ENCODE data around the gene ADAM12.

The ADAM12 gene

GRCh38 chr10:126387931-126388911, at the start of gene ADAM12:
Gene ADAM12 (minus strand): TSS chr10:126388477. CDS start chr10:126388145, 332 bp downstream.
- Histone ChIP-seq H3K9ac (ENCODE audit: low read length in 2 of 2) (no peak within 1 kb of the TSS), H3K27ac (ENCODE audit: low read length) (no peak within 1 kb of the TSS), H3K4me3 (ENCODE audit: low read length in 2 of 2) (peak within 1 kb of the TSS; percentile 27 to 60), H3K36me3 (ENCODE audit: control insufficient read depth in 2 of 2, insufficient read depth in 2 of 2, low read length in 2 of 2) (no peaks in the 10 kb centered on the region), H3K4me1 (ENCODE audit: control insufficient read depth, insufficient read depth, low read length) (peaks cover 11% of the 10 kb centered on the region), H3K27me3 (ENCODE audit: control insufficient read depth in 1 of 2, insufficient read depth in 2 of 2, low read length in 2 of 2) (peaks cover 7 to 20% of the 10 kb centered on the region in 2 donors), H3K9me3 (ENCODE audit: control insufficient read depth in 2 of 2, low read length in 2 of 2) (peaks cover 0 to 2% of the 10 kb centered on the region in 2 donors)

- Histone ChIP-seq H3K27me3 (ENCODE audit: control insufficient read depth in 1 of 2, insufficient read depth in 2 of 2, low read length in 2 of 2) (peaks cover 2 to 3% of the 10 kb centered on the region in 2 donors), H3K36me3 (ENCODE audit: control insufficient read depth in 2 of 2, insufficient read depth in 2 of 2, low read length in 2 of 2) (no peaks in the 10 kb centered on the region), H3K9ac (ENCODE audit: low read length in 2 of 2) (no peak overlapping the region), H3K9me3 (ENCODE audit: control insufficient read depth in 2 of 2, low read length in 2 of 2) (peaks cover 8% of the 10 kb centered on the region in 2 donors), H3K4me1 (ENCODE audit: control insufficient read depth, insufficient read depth, low read length) (no peaks in the 10 kb centered on the region), H3K4me3 (ENCODE audit: low read length in 2 of 2) (no peak overlapping the region), H3K27ac (ENCODE audit: low read length) (no peak overlapping the region)
These were observed 49.5 kb upstream of the ADAM12 start for GRCh38 chr10:126437635-126438406.

- Histone ChIP-seq H3K4me1 (ENCODE audit: control insufficient read depth, insufficient read depth, low read length) (no peaks in the 10 kb centered on the region), H3K27ac (ENCODE audit: low read length) (no peak overlapping the region), H3K9ac (ENCODE audit: low read length in 2 of 2) (no peak overlapping the region), H3K36me3 (ENCODE audit: control insufficient read depth in 2 of 2, insufficient read depth in 2 of 2, low read length in 2 of 2) (no peaks in the 10 kb centered on the region), H3K9me3 (ENCODE audit: control insufficient read depth in 2 of 2, low read length in 2 of 2) (peaks cover 8% of the 10 kb centered on the region in 2 donors), H3K4me3 (ENCODE audit: low read length in 2 of 2) (no peak overlapping the region), H3K27me3 (ENCODE audit: control insufficient read depth in 1 of 2, insufficient read depth in 2 of 2, low read length in 2 of 2) (peaks cover 2 to 3% of the 10 kb centered on the region in 2 donors)
These were observed 46.0 kb upstream of the ADAM12 start for GRCh38 chr10:126434235-126434634.

GRCh38 chr10:126433351-126433750, 45.1 kb upstream of the ADAM12 start:
- Histone ChIP-seq H3K27ac (ENCODE audit: low read length) (no peak overlapping the region), H3K9ac (ENCODE audit: low read length in 2 of 2) (no peak overlapping the region), H3K4me1 (ENCODE audit: control insufficient read depth, insufficient read depth, low read length) (no peaks in the 10 kb centered on the region), H3K9me3 (ENCODE audit: control insufficient read depth in 2 of 2, low read length in 2 of 2) (peaks cover 0 to 4% of the 10 kb centered on the region in 2 donors), H3K4me3 (ENCODE audit: low read length in 2 of 2) (no peak overlapping the region), H3K27me3 (ENCODE audit: control insufficient read depth in 1 of 2, insufficient read depth in 2 of 2, low read length in 2 of 2) (peaks cover 2 to 3% of the 10 kb centered on the region in 2 donors), H3K36me3 (ENCODE audit: control insufficient read depth in 2 of 2, insufficient read depth in 2 of 2, low read length in 2 of 2) (no peaks in the 10 kb centered on the region)

GRCh38 chr10:126432507-126432906, 44.2 kb upstream of the ADAM12 start:
- Histone ChIP-seq H3K9me3 (ENCODE audit: control insufficient read depth in 2 of 2, low read length in 2 of 2) (peaks cover 0 to 4% of the 10 kb centered on the region in 2 donors), H3K36me3 (ENCODE audit: control insufficient read depth in 2 of 2, insufficient read depth in 2 of 2, low read length in 2 of 2) (no peaks in the 10 kb centered on the region), H3K27me3 (ENCODE audit: control insufficient read depth in 1 of 2, insufficient read depth in 2 of 2, low read length in 2 of 2) (peaks cover 0 to 3% of the 10 kb centered on the region in 2 donors), H3K4me1 (ENCODE audit: control insufficient read depth, insufficient read depth, low read length) (no peaks in the 10 kb centered on the region), H3K9ac (ENCODE audit: low read length in 2 of 2) (no peak overlapping the region), H3K27ac (ENCODE audit: low read length) (no peak overlapping the region), H3K4me3 (ENCODE audit: low read length in 2 of 2) (no peak overlapping the region)

GRCh38 chr10:126431816-126432215, 43.5 kb upstream of the ADAM12 start:
- Histone ChIP-seq H3K4me1 (ENCODE audit: control insufficient read depth, insufficient read depth, low read length) (no peaks in the 10 kb centered on the region), H3K36me3 (ENCODE audit: control insufficient read depth in 2 of 2, insufficient read depth in 2 of 2, low read length in 2 of 2) (no peaks in the 10 kb centered on the region), H3K9ac (ENCODE audit: low read length in 2 of 2) (no peak overlapping the region), H3K4me3 (ENCODE audit: low read length in 2 of 2) (no peak overlapping the region), H3K27me3 (ENCODE audit: control insufficient read depth in 1 of 2, insufficient read depth in 2 of 2, low read length in 2 of 2) (peaks cover 2 to 3% of the 10 kb centered on the region in 2 donors), H3K27ac (ENCODE audit: low read length) (no peak overlapping the region), H3K9me3 (ENCODE audit: control insufficient read depth in 2 of 2, low read length in 2 of 2) (peaks cover 0 to 4% of the 10 kb centered on the region in 2 donors)

GRCh38 chr10:126430512-126430911, 42.2 kb upstream of the ADAM12 start:
- Histone ChIP-seq H3K4me1 (ENCODE audit: control insufficient read depth, insufficient read depth, low read length) (no peaks in the 10 kb centered on the region), H3K4me3 (ENCODE audit: low read length in 2 of 2) (no peak overlapping the region), H3K27ac (ENCODE audit: low read length) (no peak overlapping the region), H3K27me3 (ENCODE audit: control insufficient read depth in 1 of 2, insufficient read depth in 2 of 2, low read length in 2 of 2) (peaks cover 2 to 3% of the 10 kb centered on the region in 2 donors), H3K36me3 (ENCODE audit: control insufficient read depth in 2 of 2, insufficient read depth in 2 of 2, low read length in 2 of 2) (no peaks in the 10 kb centered on the region), H3K9me3 (ENCODE audit: control insufficient read depth in 2 of 2, low read length in 2 of 2) (peaks cover 0 to 3% of the 10 kb centered on the region in 2 donors), H3K9ac (ENCODE audit: low read length in 2 of 2) (no peak overlapping the region)

- H3K9ac ChIP-seq (ENCODE audit: low read length in 2 of 2) = no peak overlapping the region
- peaks cover 0 to 2% of the 10 kb centered on the region in 2 donors for H3K27me3 ChIP-seq (ENCODE audit: control insufficient read depth in 1 of 2, insufficient read depth in 2 of 2, low read length in 2 of 2)
- no peaks in the 10 kb centered on the region for H3K36me3 ChIP-seq (ENCODE audit: control insufficient read depth in 2 of 2, insufficient read depth in 2 of 2, low read length in 2 of 2)
- H3K9me3 ChIP-seq (ENCODE audit: control insufficient read depth in 2 of 2, low read length in 2 of 2) = peaks cover 0 to 7% of the 10 kb centered on the region in 2 donors
- no peak overlapping the region for H3K27ac ChIP-seq (ENCODE audit: low read length)
- no peak overlapping the region for H3K4me3 ChIP-seq (ENCODE audit: low read length in 2 of 2)
- no peaks in the 10 kb centered on the region for H3K4me1 ChIP-seq (ENCODE audit: control insufficient read depth, insufficient read depth, low read length)
These were observed 41.0 kb upstream of the ADAM12 start for GRCh38 chr10:126429275-126429674.

GRCh38 chr10:126425489-126426065, 37.3 kb upstream of the ADAM12 start:
- Histone ChIP-seq H3K27ac (ENCODE audit: low read length) (no peak overlapping the region), H3K36me3 (ENCODE audit: control insufficient read depth in 2 of 2, insufficient read depth in 2 of 2, low read length in 2 of 2) (no peaks in the 10 kb centered on the region), H3K4me1 (ENCODE audit: control insufficient read depth, insufficient read depth, low read length) (no peaks in the 10 kb centered on the region), H3K9me3 (ENCODE audit: control insufficient read depth in 2 of 2, low read length in 2 of 2) (peaks cover 0 to 13% of the 10 kb centered on the region in 2 donors), H3K9ac (ENCODE audit: low read length in 2 of 2) (no peak overlapping the region), H3K4me3 (ENCODE audit: low read length in 2 of 2) (peak overlapping the region; percentile 12 to 30), H3K27me3 (ENCODE audit: control insufficient read depth in 1 of 2, insufficient read depth in 2 of 2, low read length in 2 of 2) (peaks cover 0 to 2% of the 10 kb centered on the region in 2 donors)

- Histone ChIP-seq H3K4me3 (ENCODE audit: low read length in 2 of 2) (no peak overlapping the region), H3K27me3 (ENCODE audit: control insufficient read depth in 1 of 2, insufficient read depth in 2 of 2, low read length in 2 of 2) (peaks cover 0 to 2% of the 10 kb centered on the region in 2 donors)
These were observed 36.8 kb upstream of the ADAM12 start for GRCh38 chr10:126425032-126425431.

More at GRCh38 chr10:126425032-126425431, 36.8 kb upstream of the ADAM12 start:
- Histone ChIP-seq H3K4me1 (ENCODE audit: control insufficient read depth, insufficient read depth, low read length) (no peaks in the 10 kb centered on the region), H3K27ac (ENCODE audit: low read length) (no peak overlapping the region), H3K9ac (ENCODE audit: low read length in 2 of 2) (no peak overlapping the region), H3K9me3 (ENCODE audit: control insufficient read depth in 2 of 2, low read length in 2 of 2) (peaks cover 0 to 13% of the 10 kb centered on the region in 2 donors), H3K36me3 (ENCODE audit: control insufficient read depth in 2 of 2, insufficient read depth in 2 of 2, low read length in 2 of 2) (no peaks in the 10 kb centered on the region)

Measured in stomach smooth muscle (tissue), 2 donors.